GM19328 (cell line): ENCODE measurements around the gene RAB31.
"Not testable (repeated sequence)": the region's sequence is repeated elsewhere in the genome, so short reads cannot be mapped to it uniquely, and the experiment has no call there.

ENCODE experiments used
- ATAC-seq: cut with Tn5 transposase; IDR thresholded peaks from one replicate; pipeline ENCODE4 v1.9.1; 2021; ENCODE audit warnings: mild to moderate bottlenecking, moderate library complexity; ENCODE audit not compliant: unreplicated experiment

RAB31 gene

GRCh38 chr18:9835113-9835755, 127.1 kb downstream of the RAB31 start:
- no peak for ATAC-seq

- ATAC-seq = no peak
These were observed 127.7 kb downstream of the RAB31 start for GRCh38 chr18:9835825-9836224.

GRCh38 chr18:9838144-9838877, 130.2 kb downstream of the RAB31 start:
- ATAC-seq = no peak

- ATAC-seq = no peak
These were observed 131.1 kb downstream of the RAB31 start for GRCh38 chr18:9839211-9839610.

- no peak for ATAC-seq
These were observed 131.8 kb downstream of the RAB31 start for GRCh38 chr18:9839853-9840252.

- no peak for ATAC-seq
These were observed 133.7 kb downstream of the RAB31 start for GRCh38 chr18:9841752-9842151.

GRCh38 chr18:9842448-9842847, 134.3 kb downstream of the RAB31 start:
- no peak for ATAC-seq

- no peak for ATAC-seq
These were observed 137.2 kb downstream of the RAB31 start for GRCh38 chr18:9845256-9845655.

- no peak for ATAC-seq
These were observed 138.2 kb downstream of the RAB31 start for GRCh38 chr18:9846162-9846925.

- no peak for ATAC-seq
These were observed 140.2 kb downstream of the RAB31 start for GRCh38 chr18:9848170-9848879.

- ATAC-seq = no peak
These were observed 141.5 kb downstream of the RAB31 start for GRCh38 chr18:9849407-9850283.

- no peak for ATAC-seq
These were observed 142.2 kb downstream of the RAB31 start for GRCh38 chr18:9850309-9850708.

- ATAC-seq = no peak
These were observed 143.4 kb downstream of the RAB31 start for GRCh38 chr18:9851511-9851910.

- ATAC-seq = no peak
These were observed 144.4 kb downstream of the RAB31 start for GRCh38 chr18:9852266-9853081.

GRCh38 chr18:9854801-9855676, 146.9 kb downstream of the RAB31 start:
- no peak for ATAC-seq

- ATAC-seq = no peak
These were observed 147.6 kb downstream of the RAB31 start for GRCh38 chr18:9855681-9856080.

- no peak for ATAC-seq
These were observed 148.0 kb downstream of the RAB31 start for GRCh38 chr18:9856092-9856491.

GRCh38 chr18:9857479-9857998, 149.4 kb downstream of the RAB31 start:
- not testable (repeated sequence) for ATAC-seq
